Thyroid gland (tissue), 4 donors: Measurements from ENCODE around the gene DOCK1.

ENCODE experiments used
- POLR2A ChIP-seq, 2 donors: fragments of 450-650 bp; IDR thresholded peaks; one replicate each; pipeline ENCODE4 v1.6.1; 2017; ENCODE audit warnings: antibody characterized with exemption in 2 of 2, mild to moderate bottlenecking in 2 of 2, moderate library complexity in 1 of 2
- TF ChIP-seq, protein P1 (sequence below), 6 experiments: fragments of 200-600 bp in 3 of 6; fragments of 450-650 bp in 3 of 6; sonication (generic) in 3 of 6; IDR thresholded peaks; one replicate each; pipeline ENCODE4 v1.5.1; 2016 to 2019; ENCODE audit warnings: antibody characterized with exemption in 6 of 6, mild to moderate bottlenecking in 2 of 6, inconsistent platforms in 1 of 6, moderate library complexity in 1 of 6

DNA sequence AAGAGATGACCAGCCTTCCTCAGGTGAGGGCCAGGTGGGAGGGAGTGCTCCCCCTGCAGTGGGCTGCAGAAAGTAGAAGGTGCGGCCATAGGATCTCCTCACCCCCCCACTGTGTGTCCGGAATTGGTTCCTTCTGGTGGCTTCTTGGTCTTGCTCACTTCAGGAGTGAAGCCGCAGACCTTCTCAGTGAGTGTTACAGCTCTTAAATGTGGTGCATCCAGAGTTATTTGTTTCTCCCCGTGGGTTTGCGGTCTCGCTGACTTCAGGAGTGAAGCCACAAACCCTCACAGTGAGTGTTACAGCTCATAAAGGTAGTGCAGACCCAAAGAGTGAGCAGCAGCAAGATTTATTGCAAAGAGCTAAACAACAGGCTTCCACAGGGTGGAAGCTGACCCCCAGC lies 553.6 kb downstream of the DOCK1 start:
- TF ChIP-seq, protein P1, sequence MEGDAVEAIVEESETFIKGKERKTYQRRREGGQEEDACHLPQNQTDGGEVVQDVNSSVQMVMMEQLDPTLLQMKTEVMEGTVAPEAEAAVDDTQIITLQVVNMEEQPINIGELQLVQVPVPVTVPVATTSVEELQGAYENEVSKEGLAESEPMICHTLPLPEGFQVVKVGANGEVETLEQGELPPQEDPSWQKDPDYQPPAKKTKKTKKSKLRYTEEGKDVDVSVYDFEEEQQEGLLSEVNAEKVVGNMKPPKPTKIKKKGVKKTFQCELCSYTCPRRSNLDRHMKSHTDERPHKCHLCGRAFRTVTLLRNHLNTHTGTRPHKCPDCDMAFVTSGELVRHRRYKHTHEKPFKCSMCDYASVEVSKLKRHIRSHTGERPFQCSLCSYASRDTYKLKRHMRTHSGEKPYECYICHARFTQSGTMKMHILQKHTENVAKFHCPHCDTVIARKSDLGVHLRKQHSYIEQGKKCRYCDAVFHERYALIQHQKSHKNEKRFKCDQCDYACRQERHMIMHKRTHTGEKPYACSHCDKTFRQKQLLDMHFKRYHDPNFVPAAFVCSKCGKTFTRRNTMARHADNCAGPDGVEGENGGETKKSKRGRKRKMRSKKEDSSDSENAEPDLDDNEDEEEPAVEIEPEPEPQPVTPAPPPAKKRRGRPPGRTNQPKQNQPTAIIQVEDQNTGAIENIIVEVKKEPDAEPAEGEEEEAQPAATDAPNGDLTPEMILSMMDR (IDR thresholded peaks at IDR 0.05), result no peak
- no peak for TF ChIP-seq POLR2A (IDR thresholded peaks at IDR 0.05)
